H1 (cell line): ENCODE data around the gene DCAF8. TPM values are rescaled to one million over a fixed set of nuclear protein-coding genes. Genes with fewer than 3 reads are reported as not detected.

Experiments
- CTCF ChIA-PET: fragments of 300-600 bp; sonication (Branson Sonifier 250); formaldehyde crosslinking; loops from one replicate; lab custom pipeline; 2021; ENCODE audit not compliant: partially characterized antibody; lab: Charles Lee
- POLR2A ChIA-PET: fragments of 300-600 bp; sonication (Branson Sonifier 250); formaldehyde crosslinking; loops from one replicate; lab custom pipeline; 2021; ENCODE audit warnings: inconsistent platforms; ENCODE audit not compliant: partially characterized antibody; lab: Charles Lee
- DNase-seq, 2 experiments: peaks; one replicate each; pipeline versions ENCODE4 v3.0.0 to v3.0.0-alpha.2; 2010 to 2022; ENCODE audit warnings: low spot score in 2 of 2, low read depth in 1 of 2, mixed read lengths in 1 of 2
- FAIRE-seq: peaks from 2 replicates; lab custom pipeline; 2011; peaks lifted over from hg19 to GRCh38; lab: Jason Lieb, UNC
- H2AFZ ChIP-seq: 2 replicates; pipeline ENCODE4 v1.8.1; 2012; ENCODE audit warnings: low read length, inconsistent platforms
- H2AK5ac ChIP-seq: 2 replicates; pipeline ENCODE4 v1.6.1; 2013; ENCODE audit warnings: low read depth, low read length
- H2BK120ac ChIP-seq: replicated peaks from 2 replicates; pipeline ENCODE3; 2013; ENCODE audit warnings: low read depth, low read length, inconsistent platforms
- H2BK12ac ChIP-seq: 2 replicates; pipeline ENCODE4 v1.6.1; 2013; ENCODE audit warnings: low read depth, low read length
- H2BK15ac ChIP-seq: 2 replicates; pipeline ENCODE4 v1.6.1; 2013; ENCODE audit warnings: low read length
- H2BK20ac ChIP-seq: 2 replicates; pipeline ENCODE4 v1.6.1; 2013; ENCODE audit warnings: low read length
- H2BK5ac ChIP-seq: 2 replicates; pipeline ENCODE4 v1.6.1; 2013; ENCODE audit warnings: low read depth, low read length
- H3K14ac ChIP-seq: 2 replicates; pipeline ENCODE4 v1.6.1; 2013; ENCODE audit warnings: inconsistent platforms; ENCODE audit not compliant: insufficient read length
- H3K18ac ChIP-seq: 2 replicates; pipeline ENCODE4 v1.6.1; 2013; ENCODE audit warnings: low read length; ENCODE audit errors: extremely low read depth
- H3K23ac ChIP-seq: 2 replicates; pipeline ENCODE4 v1.6.1; 2013; ENCODE audit warnings: inconsistent platforms; ENCODE audit not compliant: insufficient read length
- H3K23me2 ChIP-seq: 2 replicates; pipeline ENCODE4 v1.6.1; 2013; ENCODE audit warnings: low read depth, low read length
- H3K27ac ChIP-seq: 2 replicates; pipeline ENCODE4 v1.6.1; 2011; ENCODE audit warnings: low read depth, low read length, inconsistent platforms
- H3K27me3 ChIP-seq, 4 experiments: replicated peaks in 1 of 4; 1 replicate in 1 of 4; 2 replicates in 3 of 4; pipeline versions ENCODE4 v1.6.1 to v1.8.1; 2011 to 2013; ENCODE audit warnings: low read length in 3 of 4, mild to moderate bottlenecking in 3 of 4, inconsistent platforms in 2 of 4, mixed read lengths in 2 of 4, moderate library complexity in 1 of 4; ENCODE audit not compliant: control insufficient read depth in 3 of 4, insufficient read depth in 3 of 4; ENCODE audit errors: extremely low read depth in 1 of 4
- H3K36me3 ChIP-seq, 4 experiments: 2 replicates each; pipeline versions ENCODE4 v1.6.1 to v1.8.1; 2011 to 2013; ENCODE audit warnings: mild to moderate bottlenecking in 4 of 4, low read length in 3 of 4, moderate library complexity in 2 of 4, control low read depth in 1 of 4, inconsistent platforms in 1 of 4; ENCODE audit not compliant: insufficient read depth in 4 of 4, control insufficient read depth in 2 of 4
- H3K4ac ChIP-seq: replicated peaks from 2 replicates; pipeline ENCODE3; 2013; ENCODE audit warnings: low read length, low read depth, mixed read lengths, inconsistent platforms; ENCODE audit not compliant: insufficient read length
- H3K4me1 ChIP-seq, 4 experiments: replicated peaks in 1 of 4; 1 replicate in 1 of 4; 2 replicates in 3 of 4; pipeline versions ENCODE4 v1.6.1 to v1.8.1; 2011 to 2013; ENCODE audit warnings: low read length in 3 of 4, inconsistent platforms in 2 of 4, mixed read lengths in 1 of 4; ENCODE audit not compliant: insufficient read depth in 4 of 4, control insufficient read depth in 3 of 4
- H3K4me2 ChIP-seq, 2 experiments: 2 replicates each; pipeline versions ENCODE4 v1.6.1 to v1.8.1; 2011 to 2013; ENCODE audit warnings: low read depth in 2 of 2, low read length in 2 of 2, control low read depth in 1 of 2, inconsistent platforms in 1 of 2, mild to moderate bottlenecking in 1 of 2; ENCODE audit not compliant: insufficient read depth in 1 of 2
- H3K4me3 ChIP-seq, 4 experiments: fragments of 200-600, 300-600 bp in 1 of 4; sonication (generic), shearing (Covaris generic), sonication (Bioruptor Twin) in 1 of 4; 2 replicates each; pipeline versions ENCODE4 v1.5.1 to v1.8.1; 2011 to 2016; ENCODE audit warnings: low read length in 4 of 4, low read depth in 3 of 4, control low read depth in 2 of 4, inconsistent platforms in 2 of 4, mild to moderate bottlenecking in 2 of 4, mixed read lengths in 1 of 4, moderate library complexity in 1 of 4; ENCODE audit not compliant: insufficient read depth in 2 of 4; ENCODE audit errors: extremely low read depth in 1 of 4
- H3K56ac ChIP-seq: replicated peaks from 2 replicates; pipeline ENCODE3; 2013; ENCODE audit warnings: low read depth, mild to moderate bottlenecking, mixed read lengths, low read length, inconsistent platforms; ENCODE audit not compliant: insufficient read length
- H3K79me1 ChIP-seq: 2 replicates; pipeline ENCODE4 v1.6.1; 2013; ENCODE audit warnings: low read depth, low read length, control low read depth
- H3K79me2 ChIP-seq, 2 experiments: 2 replicates each; pipeline versions ENCODE4 v1.6.1 to v1.8.1; 2012 to 2013; ENCODE audit warnings: low read length in 2 of 2, mild to moderate bottlenecking in 2 of 2, inconsistent platforms in 1 of 2; ENCODE audit not compliant: insufficient read depth in 2 of 2, control insufficient read depth in 1 of 2
- H3K9ac ChIP-seq, 4 experiments: replicated peaks in 1 of 4; 1 replicate in 1 of 4; 2 replicates in 3 of 4; pipeline versions ENCODE4 v1.6.1 to v1.8.1; 2011 to 2013; ENCODE audit warnings: low read depth in 3 of 4, low read length in 3 of 4, control low read depth in 2 of 4, mild to moderate bottlenecking in 2 of 4, moderate library complexity in 2 of 4, inconsistent platforms in 1 of 4; ENCODE audit errors: extremely low read depth in 1 of 4
- H3K9me3 ChIP-seq, 2 experiments: 2 replicates each; pipeline versions ENCODE4 v1.6.1 to v1.8.1; 2012 to 2013; ENCODE audit warnings: mild to moderate bottlenecking in 2 of 2, moderate library complexity in 2 of 2, control low read depth in 1 of 2, inconsistent platforms in 1 of 2, low read depth in 1 of 2, low read length in 1 of 2, mixed read lengths in 1 of 2; ENCODE audit not compliant: insufficient read depth in 2 of 2
- H4K20me1 ChIP-seq, 2 experiments: replicated peaks in 1 of 2; 2 replicates each; pipeline versions ENCODE3 to v1.8.1; 2011 to 2013; ENCODE audit warnings: inconsistent platforms in 2 of 2, low read length in 2 of 2, mild to moderate bottlenecking in 1 of 2; ENCODE audit not compliant: insufficient read depth in 2 of 2, control insufficient read depth in 1 of 2
- H4K5ac ChIP-seq: 2 replicates; pipeline ENCODE4 v1.6.1; 2013; ENCODE audit warnings: low read length, low read depth, mixed read lengths, inconsistent platforms; ENCODE audit not compliant: insufficient read length
- H4K8ac ChIP-seq: 2 replicates; pipeline ENCODE4 v1.8.0; 2013; ENCODE audit warnings: mild to moderate bottlenecking, moderate library complexity, low read length, inconsistent platforms; ENCODE audit not compliant: insufficient read depth; ENCODE audit errors: extremely low read depth
- H4K91ac ChIP-seq: replicated peaks from 2 replicates; pipeline ENCODE3; 2013; ENCODE audit warnings: low read length, mixed read lengths, inconsistent platforms; ENCODE audit not compliant: insufficient read length
- EP300 ChIP-seq, 2 experiments: IDR thresholded peaks; 1 replicate in 1 of 2; 2 replicates in 1 of 2; pipeline ENCODE4 v1.6.1; 2011 to 2012; ENCODE audit warnings: low read depth in 2 of 2, low read length in 2 of 2, mild to moderate bottlenecking in 2 of 2, borderline replicate concordance in 1 of 2, inconsistent platforms in 1 of 2, moderate library complexity in 1 of 2
- FOSL1 ChIP-seq: IDR thresholded peaks from 2 replicates; pipeline ENCODE4 v1.6.1; 2011; ENCODE audit warnings: mild to moderate bottlenecking, low read depth, low read length, moderate library complexity; ENCODE audit not compliant: insufficient read depth
- WGBS, 2 experiments: shearing (Covaris generic) in 1 of 2; methylation state at CpG; one replicate each; pipeline versions ENCODE4 v1.1.6 to v1.1.7; 2013 to 2015; ENCODE audit warnings: low lambda C conversion rate in 2 of 2, mixed read lengths in 2 of 2, inconsistent platforms in 1 of 2, low coverage in 1 of 2, missing lambda C conversion rate in 1 of 2; ENCODE audit not compliant: insufficient replicate concordance in 2 of 2, insufficient coverage in 1 of 2, insufficient read length in 1 of 2; ENCODE audit errors: extremely low coverage in 1 of 2, missing lambda C conversion rate in 1 of 2; 5-methylcytosine and 5-hydroxymethylcytosine counted together
- polyA plus RNA-seq, 7 experiments: library from polyadenylated mRNA; depleted of rRNA in 3 of 7; stranded (reverse) in 5 of 7; unstranded in 2 of 7; fragments of >200 nt in 5 of 7; fragments of 200-250 nt in 2 of 7; gene quantifications; 1 replicate in 5 of 7; 2 replicates in 1 of 7; 4 replicates in 1 of 7; pipeline versions ENCODE4 v1.2.1 to v1.2.3, GENCODE V29; 2011 to 2013; ENCODE audit warnings: missing spikeins in 2 of 7, mixed read lengths in 2 of 7
- total RNA-seq: library from RNA; stranded (reverse); fragmentation: NEBNext Ultra II Directional; extraction: Animal tissue kit (Norgen Biotek cat#: 25700); gene quantifications from 2 replicates; pipeline ENCODE4 v1.2.1, GENCODE V29; 2021

Gene DCAF8
- total and polyA plus RNA-seq, 2 of the 8 experiments (the other 6 are each of a cell fraction or from before 2014, with no cell fraction given): 68.2 to 110 TPM

DNA sequence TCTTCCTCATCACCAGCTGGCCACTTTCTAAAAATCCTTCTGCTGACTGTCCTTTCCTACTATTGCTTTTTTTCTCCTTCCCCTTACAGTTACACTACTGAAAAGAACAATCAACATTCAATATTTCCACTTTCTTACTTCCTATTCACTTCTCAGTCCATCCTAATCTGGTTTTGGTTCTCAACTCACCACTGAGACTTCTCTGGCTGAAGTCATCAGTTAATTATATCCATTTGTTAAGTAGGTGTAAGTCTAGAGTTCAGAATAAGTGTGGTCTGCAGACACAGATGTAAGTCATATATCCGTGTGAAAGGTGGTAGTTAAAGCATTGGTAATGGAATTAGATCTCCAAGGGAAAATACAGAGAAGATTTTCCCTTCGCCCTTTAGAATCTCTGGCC lies 35.7 kb downstream of the DCAF8 start:
- no peak overlapping the region for H4K5ac ChIP-seq
- no peaks in the 10 kb centered on the region for H3K27me3 ChIP-seq
- no peak overlapping the region for H3K23ac ChIP-seq
- no peak overlapping the region for H3K18ac ChIP-seq
- no peak overlapping the region for H2BK120ac ChIP-seq
- H3K4me3 ChIP-seq: no peak overlapping the region
- H4K20me1 ChIP-seq: peaks cover 0 to 2% of the 10 kb centered on the region in 2 experiments
- no peak overlapping the region for H2BK15ac ChIP-seq
- H2BK5ac ChIP-seq: no peak overlapping the region
- no peak overlapping the region for H2BK12ac ChIP-seq
- no peaks in the 10 kb centered on the region for H3K9me3 ChIP-seq
- DNase-seq: no peak
- no peaks in the 10 kb centered on the region for H3K79me1 ChIP-seq
- H3K4me1 ChIP-seq: no peaks in the 10 kb centered on the region
- peaks cover 28 to 93% (median 66%) of the 10 kb centered on the region in 4 experiments for H3K36me3 ChIP-seq
- POLR2A ChIA-PET: interaction anchor here (1.2 to 3.6 kb wide), 4 partner anchors 12 to 57 kb away, joined by 3 to 15 read pairs (median 8); no protein-coding TSS in a partner anchor
- H3K56ac ChIP-seq: no peak overlapping the region
- H3K23me2 ChIP-seq: no peaks in the 10 kb centered on the region
- TF ChIP-seq FOSL1: no peak
- TF ChIP-seq EP300 (IDR thresholded peaks at IDR 0.05; ENCODE audit: borderline replicate concordance in 1 of 2, low read depth in 2 of 2, low read length in 2 of 2): no peak
- WGBS, 2 experiments: 98% methylated on average over 2 of the region's 2 CpGs; no CpG with 5 or more reads in 1 of the 2 experiments
- no peak overlapping the region for H4K91ac ChIP-seq
- no peaks in the 10 kb centered on the region for H3K79me2 ChIP-seq
- H2BK20ac ChIP-seq: no peak overlapping the region
- H2AK5ac ChIP-seq: no peak overlapping the region
- no peak overlapping the region for H3K4me2 ChIP-seq
- CTCF ChIA-PET: interaction anchor here (0.7 to 3.4 kb wide), 7 partner anchors 16 to 152 kb away, joined by 3 to 11 read pairs (median 5); no protein-coding TSS in a partner anchor
- no peak overlapping the region for H2AFZ ChIP-seq
- H3K14ac ChIP-seq: no peak overlapping the region
- H3K4ac ChIP-seq: no peak overlapping the region
- no peak overlapping the region for H3K27ac ChIP-seq
- FAIRE-seq: no peak
- no peak overlapping the region for H4K8ac ChIP-seq
- H3K9ac ChIP-seq: no peak overlapping the region
